HCT116 (cell line): ENCODE measurements around the gene KCNB1.

Experiments
- EGR1 ChIP-seq: IDR thresholded peaks from 2 replicates; pipeline ENCODE4 v1.6.1; 2012; ENCODE audit warnings: low read depth
- JUND ChIP-seq: IDR thresholded peaks from 2 replicates; pipeline ENCODE4 v1.6.1; 2012
- MAX ChIP-seq: IDR thresholded peaks from 2 replicates; pipeline ENCODE4 v1.6.1; 2012
- ZNF274 ChIP-seq: fragments of 200-500 bp; sonication (Bioruptor generic); IDR thresholded peaks from 2 replicates; pipeline ENCODE4 v1.6.1; 2014; ENCODE audit warnings: mild to moderate bottlenecking, low read depth, low read length, inconsistent platforms
- TF ChIP-seq, protein P1 (sequence below), 3 experiments: fragments of 200-600 bp in 1 of 3; sonication (generic) in 1 of 3; IDR thresholded peaks in 2 of 3; conservative IDR thresholded peaks in 1 of 3; 2 replicates each; pipeline ENCODE4 v1.5.1; 2012 to 2017; ENCODE audit warnings: low read depth in 2 of 3, low read length in 2 of 3, antibody characterized with exemption in 1 of 3, borderline replicate concordance in 1 of 3, control low read depth in 1 of 3, mild to moderate bottlenecking in 1 of 3, mixed read lengths in 1 of 3, mixed run types in 1 of 3, moderate library complexity in 1 of 3; ENCODE audit not compliant: insufficient read depth in 1 of 3

- TF ChIP-seq, protein P1, sequence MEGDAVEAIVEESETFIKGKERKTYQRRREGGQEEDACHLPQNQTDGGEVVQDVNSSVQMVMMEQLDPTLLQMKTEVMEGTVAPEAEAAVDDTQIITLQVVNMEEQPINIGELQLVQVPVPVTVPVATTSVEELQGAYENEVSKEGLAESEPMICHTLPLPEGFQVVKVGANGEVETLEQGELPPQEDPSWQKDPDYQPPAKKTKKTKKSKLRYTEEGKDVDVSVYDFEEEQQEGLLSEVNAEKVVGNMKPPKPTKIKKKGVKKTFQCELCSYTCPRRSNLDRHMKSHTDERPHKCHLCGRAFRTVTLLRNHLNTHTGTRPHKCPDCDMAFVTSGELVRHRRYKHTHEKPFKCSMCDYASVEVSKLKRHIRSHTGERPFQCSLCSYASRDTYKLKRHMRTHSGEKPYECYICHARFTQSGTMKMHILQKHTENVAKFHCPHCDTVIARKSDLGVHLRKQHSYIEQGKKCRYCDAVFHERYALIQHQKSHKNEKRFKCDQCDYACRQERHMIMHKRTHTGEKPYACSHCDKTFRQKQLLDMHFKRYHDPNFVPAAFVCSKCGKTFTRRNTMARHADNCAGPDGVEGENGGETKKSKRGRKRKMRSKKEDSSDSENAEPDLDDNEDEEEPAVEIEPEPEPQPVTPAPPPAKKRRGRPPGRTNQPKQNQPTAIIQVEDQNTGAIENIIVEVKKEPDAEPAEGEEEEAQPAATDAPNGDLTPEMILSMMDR (IDR thresholded peaks at IDR 0.05 in 2 of 3, conservative IDR thresholded peaks at IDR 0.05 in 1 of 3; ENCODE audit: borderline replicate concordance in 1 of 3, insufficient read depth in 1 of 3, low read depth in 2 of 3, low read length in 2 of 3), result no peak
- TF ChIP-seq EGR1, result no peak
- no peak for TF ChIP-seq MAX
- no peak for TF ChIP-seq ZNF274
- no peak for TF ChIP-seq JUND
These were observed 30.4 kb downstream of the KCNB1 start for GRCh38 chr20:49452011-49452482.
